Activated naive CD4-positive, alpha-beta T cell treated with anti-CD3 and anti-CD28 coated beads, Interleukin-2, amount 50 U/mL, for 72 hours (primary cell): ENCODE measurements around the gene SF3B3. TPM values are rescaled to one million over a fixed set of nuclear protein-coding genes. Genes with fewer than 3 reads are reported as not detected.

Source experiments
- ATAC-seq, 2 donors: fragments of 150-1000 bp; cut with Tn5 transposase; 2 replicates each; pipeline ENCODE4 v1.10.0; 2021; ENCODE audit warnings: mild to moderate bottlenecking in 2 of 2, moderate library complexity in 2 of 2
- DNase-seq, 2 donors: peaks; one replicate each; pipeline ENCODE4 v3.0.0; 2021 to 2022; ENCODE audit warnings: low spot score in 2 of 2
- H3K27ac Mint-ChIP-seq, 2 donors: one replicate each; pipeline ENCODE4 v1.8.0; 2022; ENCODE audit warnings: mild to moderate bottlenecking in 2 of 2, mixed read lengths in 2 of 2
- H3K36me3 Mint-ChIP-seq, 2 donors: one replicate each; pipeline ENCODE4 v1.8.0; 2022; ENCODE audit warnings: mixed read lengths in 2 of 2
- H3K9me3 Mint-ChIP-seq, 2 donors: one replicate each; pipeline ENCODE4 v1.8.0; 2022; ENCODE audit warnings: mixed read lengths in 2 of 2
- total RNA-seq, 2 donors: library from RNA; stranded (reverse); gene quantifications; one replicate each; pipeline ENCODE4 v1.2.3, GENCODE V29; 2022

Gene SF3B3
- total RNA-seq, 2 donors from 2014 or later = 308 to 543 TPM

DNA sequence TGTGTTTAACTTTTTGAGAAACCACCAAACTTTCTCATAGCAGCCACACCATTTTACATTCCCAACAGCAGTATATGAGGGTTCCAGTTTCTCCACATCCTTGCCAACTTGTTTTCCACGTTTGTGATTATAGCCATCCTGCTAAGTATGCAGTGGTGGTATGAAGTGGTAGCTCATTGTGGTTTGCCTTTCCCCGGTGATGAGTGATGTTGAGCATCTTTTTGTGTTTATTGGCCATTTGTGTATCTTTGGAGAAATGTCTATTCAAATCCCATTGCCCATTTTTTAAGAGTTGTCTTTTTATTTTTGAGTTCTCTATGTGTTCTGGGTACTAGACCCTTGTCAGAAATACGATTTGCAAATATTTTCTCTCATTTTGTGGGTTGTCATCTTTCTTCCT is 17.4 kb downstream of the SF3B3 start:
- no peak overlapping the region for H3K27ac Mint-ChIP-seq
- no peak for ATAC-seq
- no peak for DNase-seq
- peaks cover 19 to 50% of the 10 kb centered on the region in 2 donors for H3K36me3 Mint-ChIP-seq
- H3K9me3 Mint-ChIP-seq = no peaks in the 10 kb centered on the region

- ATAC-seq = no peak
- peaks cover 9 to 47% of the 10 kb centered on the region in 2 donors for H3K36me3 Mint-ChIP-seq
- no peaks in the 10 kb centered on the region for H3K9me3 Mint-ChIP-seq
- DNase-seq = no peak
- no peak overlapping the region for H3K27ac Mint-ChIP-seq
Measured at GRCh38 chr16:70544548-70544947, 20.9 kb downstream of the SF3B3 start.

- Mint-ChIP-seq H3K9me3 (no peaks in the 10 kb centered on the region), H3K27ac (peak overlapping the region; percentile 18 to 26), H3K36me3 (peaks cover 9 to 36% of the 10 kb centered on the region in 2 donors)
- no peak for ATAC-seq
- DNase-seq = no peak
Measured at GRCh38 chr16:70548936-70549335, 25.3 kb downstream of the SF3B3 start.

DNA sequence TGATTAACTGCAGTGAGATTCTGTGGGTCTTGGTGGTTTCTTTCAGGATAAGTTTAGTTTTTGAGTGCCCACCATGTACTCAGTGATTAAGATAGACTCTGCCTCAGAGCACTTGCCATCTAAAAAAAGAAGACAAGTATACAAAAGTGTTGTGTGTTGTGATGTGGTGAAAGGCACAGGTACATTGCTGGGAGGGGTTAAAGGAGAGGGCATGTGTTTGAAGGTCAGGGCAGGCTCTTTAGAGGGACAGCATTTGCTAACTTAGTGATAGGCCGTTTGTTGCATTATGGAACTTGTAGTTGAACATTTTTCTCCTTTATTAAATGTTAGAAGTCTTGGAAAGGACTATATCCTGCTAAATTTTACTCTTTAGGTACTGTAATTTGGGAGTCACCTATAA is 26.5 kb downstream of the SF3B3 start:
- H3K36me3 Mint-ChIP-seq = peaks cover 9 to 37% of the 10 kb centered on the region in 2 donors
- ATAC-seq (no peak), DNase-seq (no peak)
- H3K27ac Mint-ChIP-seq = no peak overlapping the region
- no peaks in the 10 kb centered on the region for H3K9me3 Mint-ChIP-seq

GRCh38 chr16:70551788-70552187 is 28.2 kb downstream of the SF3B3 start:
- ATAC-seq (no peak), DNase-seq (no peak)
- Mint-ChIP-seq H3K27ac (peak overlapping the region in 1 of 2 donors; percentile 66), H3K36me3 (peaks cover 23 to 35% of the 10 kb centered on the region in 2 donors), H3K9me3 (no peaks in the 10 kb centered on the region)

- H3K36me3 Mint-ChIP-seq = peaks cover 23 to 41% of the 10 kb centered on the region in 2 donors
- H3K9me3 Mint-ChIP-seq = no peaks in the 10 kb centered on the region
- no peak for DNase-seq
- H3K27ac Mint-ChIP-seq = no peak overlapping the region
- ATAC-seq = no peak
Measured at GRCh38 chr16:70552675-70553074, 29.1 kb downstream of the SF3B3 start.

DNA sequence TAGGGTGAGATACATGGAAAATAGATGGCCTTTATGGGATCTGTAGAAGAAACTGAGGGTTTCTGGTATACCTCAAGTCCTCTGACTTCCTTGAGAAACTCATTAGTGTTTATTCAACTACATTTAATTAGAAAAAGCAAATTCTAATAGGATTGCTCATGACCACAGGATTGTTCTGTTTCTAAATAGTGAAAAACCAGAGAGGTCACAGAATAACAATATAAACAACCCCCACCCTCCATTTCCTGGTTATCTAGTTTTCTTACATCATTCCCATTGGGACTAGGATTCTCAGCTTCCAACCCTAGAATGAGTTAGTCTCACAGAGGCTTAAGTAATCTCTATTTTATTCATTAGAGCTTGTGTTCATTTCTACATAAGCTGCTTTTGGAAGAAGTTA is 30.0 kb downstream of the SF3B3 start:
- H3K36me3 Mint-ChIP-seq = peaks cover 18 to 36% of the 10 kb centered on the region in 2 donors
- no peak for ATAC-seq

DNA sequence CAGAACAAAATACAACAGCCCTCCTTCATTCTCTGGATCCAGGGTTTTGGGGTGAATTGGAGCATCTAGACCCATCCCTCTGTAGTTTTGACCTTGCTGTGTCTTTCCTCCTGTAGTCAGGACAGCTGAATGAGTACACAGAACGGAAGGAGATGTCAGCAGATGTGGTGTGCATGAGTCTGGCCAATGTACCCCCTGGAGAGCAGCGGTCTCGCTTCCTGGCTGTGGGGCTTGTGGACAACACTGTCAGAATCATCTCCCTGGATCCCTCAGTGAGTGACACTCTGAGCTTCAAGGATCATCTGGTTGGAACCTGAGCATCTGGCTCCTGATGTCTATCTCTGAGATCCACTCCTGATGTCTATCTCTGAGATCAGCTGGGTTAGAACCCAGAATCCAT is 32.4 kb downstream of the SF3B3 start:
- H3K9me3 Mint-ChIP-seq = no peaks in the 10 kb centered on the region
- DNase-seq (no peak), ATAC-seq (peak in 1 of 2 donors; percentile 22)
- H3K36me3 Mint-ChIP-seq = peaks cover 24 to 30% of the 10 kb centered on the region in 2 donors
- H3K27ac Mint-ChIP-seq = no peak overlapping the region

More for the DNA sequence above, 30.0 kb downstream of the SF3B3 start:
- no peak for DNase-seq
- peak overlapping the region; percentile 2 to 73 for H3K27ac Mint-ChIP-seq
- H3K9me3 Mint-ChIP-seq = no peaks in the 10 kb centered on the region

DNA sequence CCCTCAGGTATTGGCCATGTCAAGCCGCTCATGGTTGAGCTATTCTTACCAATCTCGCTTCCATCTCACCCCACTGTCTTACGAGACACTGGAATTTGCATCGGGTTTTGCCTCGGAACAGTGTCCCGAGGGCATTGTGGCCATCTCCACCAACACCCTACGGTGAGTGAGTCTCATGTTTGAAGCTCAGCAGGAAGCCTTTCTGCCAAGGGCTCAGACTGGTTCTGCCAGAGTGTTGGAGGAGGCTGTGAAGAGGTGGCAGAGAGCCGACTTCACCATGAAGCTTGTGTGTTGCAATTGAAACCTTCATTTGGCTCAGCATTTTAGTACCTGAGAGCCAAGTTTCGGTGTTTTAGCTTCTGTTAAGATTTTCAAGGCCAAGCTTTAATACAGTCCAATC is 38.0 kb downstream of the SF3B3 start:
- ATAC-seq = no peak
- H3K27ac Mint-ChIP-seq = peak overlapping the region in 1 of 2 donors; percentile 74
- peaks cover 24 to 44% of the 10 kb centered on the region in 2 donors for H3K36me3 Mint-ChIP-seq

GRCh38 chr16:70563636-70564035 is 40.0 kb downstream of the SF3B3 start:
- no peak for ATAC-seq
- DNase-seq = no peak
- no peaks in the 10 kb centered on the region for H3K9me3 Mint-ChIP-seq
- peaks cover 27 to 44% of the 10 kb centered on the region in 2 donors for H3K36me3 Mint-ChIP-seq
- no peak overlapping the region for H3K27ac Mint-ChIP-seq

More for the DNA sequence above, 38.0 kb downstream of the SF3B3 start:
- DNase-seq = no peak
- H3K9me3 Mint-ChIP-seq = no peaks in the 10 kb centered on the region

DNA sequence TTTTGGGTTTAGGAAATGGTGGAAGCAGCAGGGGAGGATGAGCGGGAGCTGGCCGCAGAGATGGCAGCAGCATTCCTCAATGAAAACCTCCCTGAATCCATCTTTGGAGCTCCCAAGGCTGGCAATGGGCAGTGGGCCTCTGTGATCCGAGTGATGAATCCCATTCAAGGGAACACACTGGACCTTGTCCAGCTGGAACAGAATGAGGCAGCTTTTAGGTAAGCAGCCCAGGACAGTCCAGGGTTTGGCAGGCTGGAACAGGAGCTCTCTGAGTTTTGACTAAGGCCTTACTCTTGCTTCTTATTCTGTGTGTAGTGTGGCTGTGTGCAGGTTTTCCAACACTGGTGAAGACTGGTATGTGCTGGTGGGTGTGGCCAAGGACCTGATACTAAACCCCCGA is 41.4 kb downstream of the SF3B3 start:
- no peak overlapping the region for H3K27ac Mint-ChIP-seq
- no peaks in the 10 kb centered on the region for H3K9me3 Mint-ChIP-seq
- ATAC-seq (no peak), DNase-seq (no peak)
- H3K36me3 Mint-ChIP-seq = peaks cover 30 to 47% of the 10 kb centered on the region in 2 donors

DNA sequence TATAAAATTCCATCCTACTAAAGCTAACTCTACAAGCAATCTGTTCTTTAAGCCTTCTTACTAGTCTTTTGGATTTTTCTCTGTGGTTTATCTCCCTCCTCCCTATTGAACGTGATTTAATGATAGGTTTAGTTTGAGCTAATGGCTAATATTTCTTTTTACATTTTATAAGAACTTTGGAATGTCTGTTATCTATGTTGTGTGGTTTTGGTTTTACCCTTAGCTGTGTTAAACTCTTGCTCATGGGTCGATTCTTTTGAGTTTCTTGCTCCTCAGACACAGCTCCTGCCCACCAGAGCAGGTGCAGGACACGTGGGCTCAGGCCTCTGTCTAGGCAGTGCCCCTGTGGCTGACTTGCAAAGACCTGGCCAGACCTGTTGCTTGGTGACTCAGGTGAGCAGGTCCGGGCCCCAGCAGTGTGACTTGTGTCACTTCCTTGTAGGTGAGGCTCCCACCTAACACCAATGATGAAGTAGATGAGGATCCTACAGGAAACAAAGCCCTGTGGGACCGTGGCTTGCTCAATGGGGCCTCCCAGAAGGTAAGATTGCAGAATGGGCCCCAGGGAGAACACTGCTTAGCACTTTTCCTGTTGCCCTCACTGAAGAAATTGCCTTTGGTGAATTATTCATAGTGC is 45.1 kb downstream of the SF3B3 start:
- Mint-ChIP-seq H3K27ac (peak overlapping the region in 1 of 2 donors; percentile 85), H3K9me3 (no peaks in the 10 kb centered on the region), H3K36me3 (peaks cover 43 to 56% of the 10 kb centered on the region in 2 donors)
- DNase-seq (no peak), ATAC-seq (no peak)

- ATAC-seq (no peak), DNase-seq (no peak)
- Mint-ChIP-seq H3K9me3 (no peaks in the 10 kb centered on the region), H3K36me3 (peaks cover 41 to 55% of the 10 kb centered on the region in 2 donors), H3K27ac (peak overlapping the region in 1 of 2 donors; percentile 36)
Measured at GRCh38 chr16:70569752-70570151, 46.1 kb downstream of the SF3B3 start.

DNA sequence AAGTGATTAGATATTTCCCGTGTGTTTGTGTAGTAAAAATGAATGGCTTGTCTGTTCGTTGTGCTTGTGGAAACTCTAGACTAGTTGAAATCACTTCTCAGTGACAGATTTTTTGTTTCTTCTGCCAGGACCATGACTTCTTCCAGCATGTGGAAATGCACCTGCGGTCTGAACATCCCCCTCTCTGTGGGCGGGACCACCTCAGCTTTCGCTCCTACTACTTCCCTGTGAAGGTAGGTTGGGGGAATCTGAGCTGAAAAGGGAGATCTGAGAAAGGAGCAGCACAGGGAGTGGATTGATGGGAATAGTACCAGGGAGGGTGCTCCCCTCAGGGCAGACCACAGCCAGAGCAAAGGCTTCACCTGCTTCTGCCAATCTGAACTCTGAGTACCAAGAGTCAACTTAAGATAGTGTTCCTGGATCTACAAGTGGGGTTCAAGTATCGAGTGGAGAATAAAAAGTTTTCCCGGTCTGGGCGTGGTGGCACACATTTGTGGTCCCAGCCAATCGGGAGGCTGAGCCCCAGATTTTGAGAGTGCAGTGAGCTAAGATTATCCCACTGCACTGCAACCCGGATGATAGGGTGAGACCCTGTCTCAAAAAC is 47.5 kb downstream of the SF3B3 start:
- H3K9me3 Mint-ChIP-seq = no peaks in the 10 kb centered on the region
- DNase-seq (no peak), ATAC-seq (no peak)
- peak overlapping the region in 1 of 2 donors; percentile 51 for H3K27ac Mint-ChIP-seq
- H3K36me3 Mint-ChIP-seq = peaks cover 31 to 46% of the 10 kb centered on the region in 2 donors

DNA sequence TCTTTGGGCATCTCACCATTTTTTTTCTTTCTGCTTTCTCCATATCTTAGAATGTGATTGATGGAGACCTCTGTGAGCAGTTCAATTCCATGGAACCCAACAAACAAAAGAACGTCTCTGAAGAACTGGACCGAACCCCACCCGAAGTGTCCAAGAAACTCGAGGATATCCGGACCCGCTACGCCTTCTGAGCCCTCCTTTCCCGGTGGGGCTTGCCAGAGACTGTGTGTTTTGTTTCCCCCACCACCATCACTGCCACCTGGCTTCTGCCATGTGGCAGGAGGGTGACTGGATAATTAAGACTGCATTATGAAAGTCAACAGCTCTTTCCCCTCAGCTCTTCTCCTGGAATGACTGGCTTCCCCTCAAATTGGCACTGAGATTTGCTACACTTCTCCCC is 48.0 kb downstream of the SF3B3 start:
- Mint-ChIP-seq H3K36me3 (peaks cover 31 to 44% of the 10 kb centered on the region in 2 donors), H3K27ac (peak overlapping the region; percentile 58 to 76), H3K9me3 (no peaks in the 10 kb centered on the region)
- ATAC-seq (peak; percentile 15 to 21), DNase-seq (no peak)

DNA sequence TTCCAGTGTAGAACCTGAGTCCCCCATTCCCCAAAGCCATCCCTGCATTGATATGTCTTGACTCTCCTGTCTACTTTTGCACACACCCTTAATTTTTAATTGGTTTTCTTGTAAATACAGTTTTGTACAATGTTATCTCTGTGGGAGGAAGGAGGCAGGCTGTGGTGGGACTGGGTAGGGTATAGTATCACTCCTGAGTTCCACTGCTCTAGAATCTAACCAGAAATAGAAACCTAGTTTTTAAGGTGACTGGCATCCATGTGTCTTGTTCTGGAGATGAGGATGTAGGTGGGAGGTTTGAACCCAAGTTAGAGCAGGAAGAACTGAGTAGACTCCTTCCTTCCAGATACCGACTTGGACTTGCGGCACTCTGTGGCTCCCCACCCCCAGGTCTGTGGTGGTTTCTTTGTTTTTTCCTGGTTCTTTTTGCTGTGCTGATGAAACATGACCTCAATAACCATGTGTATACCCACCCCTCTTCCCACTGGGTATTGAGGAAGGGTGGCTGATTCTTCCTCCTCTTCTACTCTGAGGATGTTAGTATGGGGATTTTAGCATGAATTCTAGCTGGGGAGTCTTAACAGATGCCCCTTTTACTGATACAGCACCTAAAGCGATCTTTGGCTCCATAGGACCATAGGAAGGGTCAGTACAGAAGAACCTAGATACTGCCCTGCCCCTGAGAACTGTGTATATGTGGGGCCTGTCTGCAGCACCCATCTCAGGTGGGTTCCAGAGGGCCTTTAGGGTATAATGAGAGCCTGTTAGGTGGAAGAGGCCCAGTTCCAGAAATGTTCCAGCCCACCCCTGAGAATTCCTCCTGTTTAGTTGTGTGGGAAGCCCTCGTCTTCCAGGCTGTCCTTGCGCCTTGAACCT is 48.7 kb downstream of the SF3B3 start:
- ATAC-seq (peak in 1 of 2 donors; percentile 21), DNase-seq (no peak)
- H3K9me3 Mint-ChIP-seq = no peaks in the 10 kb centered on the region
- peak overlapping the region; percentile 76 to 78 for H3K27ac Mint-ChIP-seq
- H3K36me3 Mint-ChIP-seq = peaks cover 24 to 37% of the 10 kb centered on the region in 2 donors

- peak overlapping the region; percentile 76 to 78 for H3K27ac Mint-ChIP-seq
- peaks cover 23 to 36% of the 10 kb centered on the region in 2 donors for H3K36me3 Mint-ChIP-seq
- no peaks in the 10 kb centered on the region for H3K9me3 Mint-ChIP-seq
- DNase-seq (no peak), ATAC-seq (no peak)
Measured at GRCh38 chr16:70572926-70573270, 49.3 kb downstream of the SF3B3 start.
